ENCODE results near the gene MYO7A. TPM values are rescaled to one million over a fixed set of nuclear protein-coding genes. Genes with fewer than 3 reads are reported as not detected.
A peak's percentile ranks its signal among the peaks of the same experiment; 100 is the strongest.

Gene MYO7A
- polyA plus RNA-seq, 3 donors: 2.7 to 6.1 (median 3.1) TPM

- no peak for DNase-seq (ENCODE audit: extremely low read depth in 1 of 11, low read depth in 9 of 11, low spot score in 4 of 11)
These were observed 95.8 kb downstream of the MYO7A start for GRCh38 chr11:77223797-77224196.

GRCh38 chr11:77230878-77231605, 103.0 kb downstream of the MYO7A start:
- DNase-seq (ENCODE audit: extremely low read depth in 1 of 11, low read depth in 9 of 11, low spot score in 4 of 11): no peak

GRCh38 chr11:77231800-77232199, 103.8 kb downstream of the MYO7A start:
- no peak for DNase-seq (ENCODE audit: extremely low read depth in 1 of 11, low read depth in 9 of 11, low spot score in 4 of 11)

GRCh38 chr11:77232242-77232641, 104.2 kb downstream of the MYO7A start:
- no peak for DNase-seq (ENCODE audit: extremely low read depth in 1 of 11, low read depth in 9 of 11, low spot score in 4 of 11)

GRCh38 chr11:77233011-77233410, 105.0 kb downstream of the MYO7A start:
- DNase-seq (ENCODE audit: extremely low read depth in 1 of 11, low read depth in 9 of 11, low spot score in 4 of 11): no peak

- DNase-seq (ENCODE audit: extremely low read depth in 1 of 11, low read depth in 9 of 11, low spot score in 4 of 11): no peak
These were observed 108.9 kb downstream of the MYO7A start for GRCh38 chr11:77236901-77237300.

GRCh38 chr11:77244277-77245027, 116.4 kb downstream of the MYO7A start:
- no peak for DNase-seq (ENCODE audit: extremely low read depth in 1 of 11, low read depth in 9 of 11, low spot score in 4 of 11)

GRCh38 chr11:77249427-77249826, 121.4 kb downstream of the MYO7A start:
- DNase-seq (ENCODE audit: extremely low read depth in 1 of 11, low read depth in 9 of 11, low spot score in 4 of 11): no peak

- DNase-seq (ENCODE audit: extremely low read depth in 1 of 11, low read depth in 9 of 11, low spot score in 4 of 11): no peak
These were observed 123.0 kb downstream of the MYO7A start for GRCh38 chr11:77250881-77251640.

GRCh38 chr11:77252555-77253270, 124.7 kb downstream of the MYO7A start:
- no peak for DNase-seq (ENCODE audit: extremely low read depth in 1 of 11, low read depth in 9 of 11, low spot score in 4 of 11)

- DNase-seq (ENCODE audit: extremely low read depth in 1 of 11, low read depth in 9 of 11, low spot score in 4 of 11): no peak
These were observed 125.6 kb downstream of the MYO7A start for GRCh38 chr11:77253690-77254089.

- DNase-seq (ENCODE audit: extremely low read depth in 1 of 11, low read depth in 9 of 11, low spot score in 4 of 11): peak in 1 of 11 donors; percentile 7
These were observed 131.6 kb downstream of the MYO7A start for GRCh38 chr11:77259641-77260040.

GRCh38 chr11:77262803-77263202, 134.8 kb downstream of the MYO7A start:
- DNase-seq (ENCODE audit: extremely low read depth in 1 of 11, low read depth in 9 of 11, low spot score in 4 of 11): no peak

Other genes starting within 250 kb of the MYO7A start
- gene B3GNT6, start 93.8 kb upstream of the MYO7A start, polyA plus RNA-seq (ENCODE audit: insufficient read length in 3 of 3): not detected
- gene CAPN5, start 61.3 kb upstream of the MYO7A start, polyA plus RNA-seq (ENCODE audit: insufficient read length in 3 of 3): 10 to 100 TPM; 23.1 to 27.8 (median 26.7) TPM
- under 1 TPM in 2 of 3 donors, not detected in 1; 0.29 to 0.64 TPM for gene OMP, start 25.4 kb upstream of the MYO7A start, polyA plus RNA-seq (ENCODE audit: insufficient read length in 3 of 3)
- under 1 TPM; 0.13 to 0.17 (median 0.14) TPM for gene GDPD4, start 173.4 kb downstream of the MYO7A start, polyA plus RNA-seq (ENCODE audit: insufficient read length in 3 of 3)